AG04449 (cell line): ENCODE measurements around the gene ARL16.

ENCODE experiments used
- CTCF ChIA-PET: fragments of 350-600 bp; formaldehyde crosslinking; extraction: SDS; loops from one replicate; lab custom pipeline; 2021; ENCODE audit warnings: antibody characterized with exemption; lab: Yijun Ruan, JAX
- POLR2A ChIA-PET: fragments of 400-600, 350-600 bp; formaldehyde crosslinking; extraction: SDS; loops from one replicate; lab custom pipeline; 2020; ENCODE audit warnings: antibody characterized with exemption, inconsistent platforms; lab: Yijun Ruan, JAX
- DNase-seq: peaks from one replicate; pipeline ENCODE4 v3.0.0-alpha.2; 2010; ENCODE audit warnings: low read depth, low spot score
- H3K4me3 ChIP-seq: 2 replicates; pipeline ENCODE4 v1.5.1; 2011; ENCODE audit warnings: low read depth, mild to moderate bottlenecking, control low read depth, low read length
- CTCF ChIP-seq: IDR thresholded peaks from one replicate; pipeline ENCODE4 v1.5.1; 2011; ENCODE audit warnings: mild to moderate bottlenecking, moderate library complexity, low read length, control low read depth, inconsistent platforms; ENCODE audit not compliant: insufficient read depth; ENCODE audit errors: missing control alignments

The ARL16 gene

GRCh38 chr17:81646869-81647600 is 36.6 kb downstream of the ARL16 start:
- no peak overlapping the region for H3K4me3 ChIP-seq
- CTCF ChIA-PET: interaction anchor here (1.4 kb wide), 1 partner anchor 15 kb away, joined by 3 read pairs; no protein-coding TSS in a partner anchor
- no peak for TF ChIP-seq CTCF
- POLR2A ChIA-PET: interaction anchor here (0.7 to 1.3 kb wide), 3 partner anchors 9 to 95 kb away, joined by 3 to 4 read pairs (median 4); partner anchors contain the start of genes ARL16, FAAP100, HGS and PDE6G
- no peak for DNase-seq

DNA sequence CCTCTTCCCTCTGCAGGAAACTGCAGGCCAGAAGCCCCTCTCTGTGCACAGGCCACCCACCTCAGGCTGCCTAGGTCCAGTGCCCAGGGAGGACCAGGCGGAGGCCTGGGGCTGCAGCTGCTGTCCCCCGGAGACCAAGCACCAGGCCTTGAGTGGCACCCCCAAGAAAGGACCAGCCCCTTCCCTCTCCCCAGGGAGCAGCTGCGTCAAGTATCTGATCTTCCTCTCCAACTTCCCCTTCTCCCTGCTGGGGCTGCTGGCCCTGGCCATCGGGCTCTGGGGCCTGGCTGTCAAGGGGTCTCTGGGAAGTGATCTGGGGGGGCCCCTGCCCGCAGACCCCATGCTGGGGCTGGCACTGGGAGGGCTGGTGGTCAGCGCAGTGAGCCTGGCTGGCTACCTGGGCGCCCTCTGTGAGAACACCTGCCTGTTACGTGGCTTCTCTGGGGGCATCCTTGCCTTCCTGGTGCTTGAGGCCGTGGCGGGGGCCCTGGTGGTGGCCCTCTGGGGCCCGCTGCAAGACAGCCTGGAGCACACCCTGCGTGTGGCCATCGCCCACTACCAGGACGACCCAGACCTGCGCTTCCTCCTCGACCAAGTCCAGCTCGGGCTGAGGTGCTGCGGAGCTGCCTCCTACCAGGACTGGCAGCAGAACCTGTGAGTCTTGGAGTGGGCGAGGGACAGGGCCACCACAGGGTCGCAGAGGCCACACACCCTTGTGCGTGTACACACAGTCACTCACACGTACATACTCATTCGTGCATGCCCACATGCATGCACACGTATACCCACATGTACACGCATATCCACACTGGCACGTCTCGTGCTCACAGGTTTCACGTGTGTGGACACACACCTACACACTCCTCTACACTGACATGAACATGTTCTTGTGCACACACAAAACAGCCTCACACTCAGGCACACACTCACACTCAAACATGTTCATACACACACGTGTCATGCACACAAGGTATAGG is 38.3 kb downstream of the ARL16 start:
- DNase-seq: no peak
- no peak for TF ChIP-seq CTCF
- ChIA-PET CTCF (no interaction called here), POLR2A (interaction anchor here (0.8 to 1.0 kb wide), 2 partner anchors 13 to 20 kb away, joined by 3 read pairs; no protein-coding TSS in a partner anchor)
- H3K4me3 ChIP-seq: no peak overlapping the region

- no peak for TF ChIP-seq CTCF
- ChIA-PET CTCF (no interaction called here), POLR2A (no interaction called here)
- DNase-seq: no peak
- H3K4me3 ChIP-seq: no peak overlapping the region
Measured at GRCh38 chr17:81644496-81644895, 39.1 kb downstream of the ARL16 start.

GRCh38 chr17:81641825-81642489 is 41.6 kb downstream of the ARL16 start:
- TF ChIP-seq CTCF: no peak
- CTCF ChIA-PET: interaction anchor here (2.5 kb wide), 1 partner anchor 40 kb away, joined by 6 read pairs; no protein-coding TSS in a partner anchor
- H3K4me3 ChIP-seq: peak overlapping the region; percentile 33
- peak; percentile 24 for DNase-seq
- POLR2A ChIA-PET: interaction anchor here (0.6 to 1.0 kb wide), 3 partner anchors 15 to 89 kb away, joined by 3 to 4 read pairs (median 3); no protein-coding TSS in a partner anchor

DNA sequence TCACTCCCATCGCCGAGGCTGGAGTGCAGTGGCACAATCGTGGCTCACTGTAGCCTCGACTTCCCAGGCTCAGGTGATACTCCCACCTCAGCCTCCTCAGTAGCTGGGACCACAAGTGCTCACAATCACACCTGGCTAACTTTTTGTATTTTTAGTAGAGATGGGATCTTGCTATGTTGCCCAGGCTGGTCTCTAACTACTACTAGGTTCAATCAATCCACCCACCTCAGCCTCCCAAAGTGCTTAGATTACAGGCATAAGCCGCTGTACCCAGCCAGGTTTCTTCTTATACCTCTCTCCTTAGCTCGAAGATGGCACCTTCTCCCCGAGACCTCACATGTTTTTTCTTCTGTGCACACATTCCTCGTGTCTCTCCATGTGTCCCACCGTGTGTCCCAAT is 43.6 kb downstream of the ARL16 start:
- no peak overlapping the region for H3K4me3 ChIP-seq
- ChIA-PET POLR2A (no interaction called here), CTCF (interaction anchor here (0.7 to 1.5 kb wide), 2 partner anchors 35 to 39 kb away, joined by 3 read pairs; no protein-coding TSS in a partner anchor)
- no peak for TF ChIP-seq CTCF
- no peak for DNase-seq
